ENCODE measurements around the gene ABHD1.

Gene ABHD1

GRCh38 chr2:27137322-27137935 lies 13.8 kb downstream of the ABHD1 start:
- TF ChIP-seq ZFX (IDR thresholded peaks at IDR 0.05) (no peak), CTCF (conservative IDR thresholded peaks at IDR 0.05) (no peak)
- no peak overlapping the region for H3K27ac ChIP-seq

GRCh38 chr2:27138111-27138510 lies 14.5 kb downstream of the ABHD1 start:
- H3K27ac ChIP-seq, result no peak overlapping the region
- no peak for TF ChIP-seq CTCF (conservative IDR thresholded peaks at IDR 0.05)
- TF ChIP-seq ZFX (IDR thresholded peaks at IDR 0.05), result no peak

- H3K27ac ChIP-seq, result no peak within 1 kb of the TSS
- no peak for TF ChIP-seq CTCF (conservative IDR thresholded peaks at IDR 0.05)
- TF ChIP-seq ZFX (IDR thresholded peaks at IDR 0.05), result no peak
Measured at GRCh38 chr2:27139310-27139709, 15.7 kb downstream of the ABHD1 start, which contains the start of gene PRR30. Gene PRR30 (minus strand): TSS chr2:27139410. CDS start chr2:27138329, 1,081 bp downstream.

GRCh38 chr2:27143285-27143684 lies 19.7 kb downstream of the ABHD1 start:
- H3K27ac ChIP-seq, result no peak overlapping the region
- TF ChIP-seq ZFX (IDR thresholded peaks at IDR 0.05) (no peak), CTCF (conservative IDR thresholded peaks at IDR 0.05) (no peak)

GRCh38 chr2:27145682-27146081 lies 22.1 kb downstream of the ABHD1 start:
- no peak overlapping the region for H3K27ac ChIP-seq
- no peak for TF ChIP-seq CTCF (conservative IDR thresholded peaks at IDR 0.05)
- TF ChIP-seq ZFX (IDR thresholded peaks at IDR 0.05), result no peak

- no peak overlapping the region for H3K27ac ChIP-seq
- TF ChIP-seq CTCF (conservative IDR thresholded peaks at IDR 0.05) (no peak), ZFX (IDR thresholded peaks at IDR 0.05) (no peak)
Measured at GRCh38 chr2:27147935-27148334, 24.3 kb downstream of the ABHD1 start.

GRCh38 chr2:27148801-27149439 lies 25.3 kb downstream of the ABHD1 start, which contains the start of gene TCF23:
Gene TCF23 (plus strand): TSS chr2:27149004. CDS start chr2:27149134, 130 bp downstream.
- no peak within 1 kb of the TSS for H3K27ac ChIP-seq
- no peak for TF ChIP-seq CTCF (conservative IDR thresholded peaks at IDR 0.05)
- no peak for TF ChIP-seq ZFX (IDR thresholded peaks at IDR 0.05)
